ENCODE measurements around the gene ADAMTS12.

DNA sequence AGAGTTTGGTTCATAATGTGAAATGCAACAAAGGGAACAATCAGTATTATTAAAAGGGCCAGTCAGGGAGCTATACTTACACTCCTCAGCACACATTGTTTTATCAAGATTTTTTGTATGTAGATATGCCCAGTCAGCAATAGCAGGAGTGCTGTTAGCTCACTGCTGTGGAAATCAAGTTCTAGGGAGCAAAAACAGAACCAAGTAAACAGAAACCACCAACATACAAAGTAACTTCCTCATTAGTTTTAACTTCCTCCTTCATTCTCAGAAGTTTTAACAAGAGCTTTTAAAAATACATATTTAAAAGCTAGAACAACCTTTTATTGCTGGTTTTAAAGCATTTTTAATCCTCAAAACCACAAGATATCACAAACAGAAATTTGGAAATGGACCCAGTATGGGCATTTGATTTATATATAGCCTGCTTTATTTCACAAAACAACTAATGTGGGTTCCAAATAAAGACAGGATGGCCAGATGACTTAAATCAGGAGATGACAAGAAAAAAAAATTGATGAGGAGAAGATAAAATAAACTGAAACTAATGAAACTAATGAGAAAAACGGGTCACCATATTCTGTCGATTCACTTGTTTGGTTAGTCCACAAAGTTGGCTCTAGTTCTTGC, 178.5 kb downstream of the ADAMTS12 start:
- TF ChIP-seq, protein P1, sequence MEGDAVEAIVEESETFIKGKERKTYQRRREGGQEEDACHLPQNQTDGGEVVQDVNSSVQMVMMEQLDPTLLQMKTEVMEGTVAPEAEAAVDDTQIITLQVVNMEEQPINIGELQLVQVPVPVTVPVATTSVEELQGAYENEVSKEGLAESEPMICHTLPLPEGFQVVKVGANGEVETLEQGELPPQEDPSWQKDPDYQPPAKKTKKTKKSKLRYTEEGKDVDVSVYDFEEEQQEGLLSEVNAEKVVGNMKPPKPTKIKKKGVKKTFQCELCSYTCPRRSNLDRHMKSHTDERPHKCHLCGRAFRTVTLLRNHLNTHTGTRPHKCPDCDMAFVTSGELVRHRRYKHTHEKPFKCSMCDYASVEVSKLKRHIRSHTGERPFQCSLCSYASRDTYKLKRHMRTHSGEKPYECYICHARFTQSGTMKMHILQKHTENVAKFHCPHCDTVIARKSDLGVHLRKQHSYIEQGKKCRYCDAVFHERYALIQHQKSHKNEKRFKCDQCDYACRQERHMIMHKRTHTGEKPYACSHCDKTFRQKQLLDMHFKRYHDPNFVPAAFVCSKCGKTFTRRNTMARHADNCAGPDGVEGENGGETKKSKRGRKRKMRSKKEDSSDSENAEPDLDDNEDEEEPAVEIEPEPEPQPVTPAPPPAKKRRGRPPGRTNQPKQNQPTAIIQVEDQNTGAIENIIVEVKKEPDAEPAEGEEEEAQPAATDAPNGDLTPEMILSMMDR (IDR thresholded peaks at IDR 0.05; ENCODE audit: control extremely low read depth in 1 of 3, insufficient read depth in 1 of 3, low read depth in 1 of 3, low read length in 3 of 3), result no peak
- no peak for TF ChIP-seq KDM5A (IDR thresholded peaks at IDR 0.05; ENCODE audit: low read length)
- TF ChIP-seq, protein P2, sequence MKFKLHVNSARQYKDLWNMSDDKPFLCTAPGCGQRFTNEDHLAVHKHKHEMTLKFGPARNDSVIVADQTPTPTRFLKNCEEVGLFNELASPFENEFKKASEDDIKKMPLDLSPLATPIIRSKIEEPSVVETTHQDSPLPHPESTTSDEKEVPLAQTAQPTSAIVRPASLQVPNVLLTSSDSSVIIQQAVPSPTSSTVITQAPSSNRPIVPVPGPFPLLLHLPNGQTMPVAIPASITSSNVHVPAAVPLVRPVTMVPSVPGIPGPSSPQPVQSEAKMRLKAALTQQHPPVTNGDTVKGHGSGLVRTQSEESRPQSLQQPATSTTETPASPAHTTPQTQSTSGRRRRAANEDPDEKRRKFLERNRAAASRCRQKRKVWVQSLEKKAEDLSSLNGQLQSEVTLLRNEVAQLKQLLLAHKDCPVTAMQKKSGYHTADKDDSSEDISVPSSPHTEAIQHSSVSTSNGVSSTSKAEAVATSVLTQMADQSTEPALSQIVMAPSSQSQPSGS (IDR thresholded peaks at IDR 0.05; ENCODE audit: low read length), result no peak
- TF ChIP-seq TAF1 (IDR thresholded peaks at IDR 0.05; ENCODE audit: low read depth, low read length), result no peak
- TF ChIP-seq PHF8 (conservative IDR thresholded peaks at IDR 0.05; ENCODE audit: low read depth, low read length), result no peak
- TF ChIP-seq POLR2AphosphoS5 (IDR thresholded peaks at IDR 0.05; ENCODE audit: low read depth, low read length), result no peak
- no peak for TF ChIP-seq RBBP5 (IDR thresholded peaks at IDR 0.05; ENCODE audit: borderline replicate concordance, low read depth, low read length)
- TF ChIP-seq, protein P3, sequence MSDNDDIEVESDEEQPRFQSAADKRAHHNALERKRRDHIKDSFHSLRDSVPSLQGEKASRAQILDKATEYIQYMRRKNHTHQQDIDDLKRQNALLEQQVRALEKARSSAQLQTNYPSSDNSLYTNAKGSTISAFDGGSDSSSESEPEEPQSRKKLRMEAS (IDR thresholded peaks at IDR 0.05), result no peak
- TF ChIP-seq NRF1 (IDR thresholded peaks at IDR 0.05; ENCODE audit: low read depth, low read length), result no peak
- TF ChIP-seq POLR2A (IDR thresholded peaks at IDR 0.05; ENCODE audit: control extremely low read depth in 1 of 2, low read depth in 2 of 2, low read length in 2 of 2), result no peak
- TF ChIP-seq SIN3A (conservative IDR thresholded peaks at IDR 0.05 in 1 of 2, IDR thresholded peaks at IDR 0.05 in 1 of 2; ENCODE audit: low read depth in 1 of 2, low read length in 2 of 2), result no peak
- TF ChIP-seq KDM1A (IDR thresholded peaks at IDR 0.05; ENCODE audit: borderline replicate concordance, low read length), result no peak
- no peak for TF ChIP-seq EZH2 (IDR thresholded peaks at IDR 0.05; ENCODE audit: low read depth, low read length, severe bottlenecking)

Measured in H1 (cell line).